GM12891 (cell line): ENCODE measurements around the gene IPCEF1.

Source experiments
- POLR2A ChIP-seq: IDR thresholded peaks from 2 replicates; pipeline ENCODE4 v1.6.1; 2011; ENCODE audit warnings: low read depth, low read length, control low read depth
- POLR2AphosphoS5 ChIP-seq: IDR thresholded peaks from 2 replicates; pipeline ENCODE4 v1.6.1; 2011; ENCODE audit warnings: low read depth, low read length, control low read depth

DNA sequence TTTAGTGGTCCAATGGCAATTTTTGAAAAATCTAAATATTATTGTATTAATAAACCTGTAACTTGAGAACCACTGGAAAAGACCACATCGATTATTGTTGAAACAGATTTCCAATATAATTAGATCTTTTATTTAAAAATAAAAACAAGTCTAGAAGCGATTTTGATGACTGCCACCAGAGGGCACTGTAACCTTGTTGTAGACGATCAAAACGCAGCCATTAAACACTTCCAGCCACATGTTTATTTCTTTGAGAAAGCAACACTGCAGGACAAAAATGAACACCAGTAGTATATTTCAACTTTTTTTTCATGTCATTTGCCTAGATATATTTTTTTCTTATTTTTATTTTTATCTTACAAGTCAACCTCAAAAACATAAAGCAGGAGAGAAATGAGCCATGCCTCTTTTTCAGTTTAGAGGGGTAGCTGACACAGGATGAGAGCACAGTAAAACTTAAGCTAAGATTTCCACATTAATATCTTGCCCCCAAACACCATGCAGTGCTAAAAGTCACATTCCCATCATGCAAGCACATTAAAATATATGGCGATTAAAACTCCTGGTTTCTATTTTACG is 202.1 kb downstream of the IPCEF1 start:
- no peak for TF ChIP-seq POLR2A
- no peak for TF ChIP-seq POLR2AphosphoS5
